IMR-90 (cell line): Measurements from ENCODE around the gene MDC1. TPM values are rescaled to one million over a fixed set of nuclear protein-coding genes. Genes with fewer than 3 reads are reported as not detected.

Experiments used
- ATAC-seq: fragments of 200-7000 bp; cut with Tn5 transposase; 2 replicates; pipeline ENCODE4 v1.9.1; 2020; ENCODE audit warnings: low read depth, mild to moderate bottlenecking, moderate library complexity
- BruUV-seq: library from RNA; stranded (reverse); fragments of 400-500 nt; replicated peaks from 2 replicates; lab custom pipeline; 2021; lab: Mats Ljungman, UMichigan
- CTCF ChIA-PET: fragments of 300-600 bp; formaldehyde crosslinking; extraction: SDS; loops from one replicate; lab custom pipeline; 2021; ENCODE audit warnings: antibody characterized with exemption; lab: Yijun Ruan, JAX
- POLR2A ChIA-PET: fragments of 300-600 bp; sonication (Branson Sonifier 250); formaldehyde crosslinking; loops from one replicate; lab custom pipeline; 2022; ENCODE audit warnings: antibody characterized with exemption; ENCODE audit not compliant: unreplicated experiment; lab: Charles Lee
- DNase-seq: peaks from one replicate; pipeline ENCODE4 v3.0.0; 2013
- H2AFZ ChIP-seq: replicated peaks from 2 replicates; pipeline ENCODE3; 2013; ENCODE audit warnings: low read length, mild to moderate bottlenecking; ENCODE audit not compliant: poor library complexity
- H2AK5ac ChIP-seq: 2 replicates; pipeline ENCODE4 v1.6.1; 2013; ENCODE audit warnings: low read depth, low read length, inconsistent platforms
- H2AK9ac ChIP-seq: replicated peaks from 2 replicates; pipeline ENCODE3; 2013; ENCODE audit warnings: mild to moderate bottlenecking, low read depth, low read length, moderate library complexity; ENCODE audit not compliant: poor library complexity
- H2BK120ac ChIP-seq: 2 replicates; pipeline ENCODE4 v1.6.1; 2013; ENCODE audit warnings: low read depth, low read length, inconsistent platforms
- H2BK15ac ChIP-seq: 3 replicates; pipeline ENCODE4 v1.6.1; 2013; ENCODE audit warnings: low read depth, low read length, inconsistent platforms
- H2BK20ac ChIP-seq: 2 replicates; pipeline ENCODE4 v1.6.1; 2013; ENCODE audit warnings: low read depth, mild to moderate bottlenecking, inconsistent platforms, low read length, moderate library complexity
- H2BK5ac ChIP-seq: 2 replicates; pipeline ENCODE4 v1.6.1; 2013; ENCODE audit warnings: mild to moderate bottlenecking, low read depth, low read length, inconsistent platforms; ENCODE audit not compliant: poor library complexity, severe bottlenecking
- H3K14ac ChIP-seq: replicated peaks from 2 replicates; pipeline ENCODE4 v1.6.1; 2013; ENCODE audit warnings: low read depth, low read length, inconsistent platforms
- H3K18ac ChIP-seq: 2 replicates; pipeline ENCODE4 v1.6.1; 2013; ENCODE audit warnings: low read depth, low read length, control low read depth
- H3K23ac ChIP-seq: 2 replicates; pipeline ENCODE4 v1.6.1; 2013; ENCODE audit warnings: low read depth, low read length, inconsistent platforms
- H3K27ac ChIP-seq: 2 replicates; pipeline ENCODE4 v1.5.1; 2013; ENCODE audit warnings: mild to moderate bottlenecking, control low read depth, low read length; ENCODE audit not compliant: insufficient read depth
- H3K27me3 ChIP-seq: 2 replicates; pipeline ENCODE4 v1.6.1; 2013; ENCODE audit warnings: low read length; ENCODE audit not compliant: control insufficient read depth, insufficient read depth
- H3K36me3 ChIP-seq: 2 replicates; pipeline ENCODE4 v1.6.1; 2013; ENCODE audit warnings: low read length, mixed read lengths; ENCODE audit not compliant: control insufficient read depth, insufficient read depth
- H3K4ac ChIP-seq: 2 replicates; pipeline ENCODE4 v1.6.1; 2013; ENCODE audit warnings: low read depth, low read length, inconsistent platforms
- H3K4me1 ChIP-seq: 2 replicates; pipeline ENCODE4 v1.6.1; 2013; ENCODE audit warnings: low read length, mixed read lengths; ENCODE audit not compliant: control insufficient read depth, insufficient read depth
- H3K4me2 ChIP-seq: 2 replicates; pipeline ENCODE4 v1.6.1; 2013; ENCODE audit warnings: low read depth, mild to moderate bottlenecking, control low read depth, low read length, moderate library complexity
- H3K4me3 ChIP-seq: 2 replicates; pipeline ENCODE4 v1.5.1; 2013; ENCODE audit warnings: low read depth, mild to moderate bottlenecking, control low read depth, low read length, moderate library complexity; ENCODE audit not compliant: insufficient read depth
- H3K56ac ChIP-seq: 2 replicates; pipeline ENCODE4 v1.6.1; 2013; ENCODE audit warnings: low read length, inconsistent platforms; ENCODE audit not compliant: insufficient read depth; ENCODE audit errors: extremely low read depth
- H3K79me1 ChIP-seq, 2 experiments: 2 replicates each; pipeline ENCODE4 v1.6.1; 2013; ENCODE audit warnings: low read length in 2 of 2, inconsistent platforms in 1 of 2, low read depth in 1 of 2
- H3K9ac ChIP-seq: 2 replicates; pipeline ENCODE4 v1.6.1; 2013; ENCODE audit warnings: low read depth, low read length, control low read depth
- H3K9me1 ChIP-seq: 2 replicates; pipeline ENCODE4 v1.6.1; 2013; ENCODE audit warnings: low read length, inconsistent platforms; ENCODE audit not compliant: insufficient read depth
- H3K9me3 ChIP-seq: 2 replicates; pipeline ENCODE4 v1.6.1; 2013; ENCODE audit warnings: low read length; ENCODE audit not compliant: control insufficient read depth, insufficient read depth
- H4K20me1 ChIP-seq: 2 replicates; pipeline ENCODE4 v1.6.1; 2013; ENCODE audit warnings: low read length, inconsistent platforms; ENCODE audit not compliant: insufficient read depth
- H4K5ac ChIP-seq: 2 replicates; pipeline ENCODE4 v1.6.1; 2013; ENCODE audit warnings: mild to moderate bottlenecking, low read depth, low read length, control low read depth
- H4K8ac ChIP-seq, 2 experiments: 2 replicates each; pipeline ENCODE4 v1.6.1; 2013; ENCODE audit warnings: low read depth in 2 of 2, low read length in 2 of 2, control low read depth in 1 of 2, inconsistent platforms in 1 of 2
- H4K91ac ChIP-seq: 2 replicates; pipeline ENCODE4 v1.6.1; 2013; ENCODE audit warnings: low read depth, low read length, inconsistent platforms; ENCODE audit not compliant: insufficient read depth
- BHLHE40 ChIP-seq: fragments of 150-350 bp; IDR thresholded peaks from 2 replicates; pipeline ENCODE4 v1.6.1; 2016; ENCODE audit warnings: mild to moderate bottlenecking, low read depth, low read length
- CEBPB ChIP-seq: IDR thresholded peaks from 2 replicates; pipeline ENCODE4 v1.6.1; 2012; ENCODE audit warnings: low read depth, low read length, improper control_type of control experiment
- CTCF ChIP-seq: conservative IDR thresholded peaks from 2 replicates; pipeline ENCODE4 v1.5.1; 2012; ENCODE audit warnings: mild to moderate bottlenecking, low read depth, low read length, improper control_type of control experiment
- ELK1 ChIP-seq: fragments of 150-350 bp; IDR thresholded peaks from 2 replicates; pipeline ENCODE4 v1.6.1; 2016; ENCODE audit warnings: low read depth, mild to moderate bottlenecking, low read length, moderate library complexity, borderline replicate concordance
- FOS ChIP-seq: fragments of 150-350 bp; IDR thresholded peaks from 2 replicates; pipeline ENCODE4 v1.6.1; 2016; ENCODE audit warnings: low read depth, low read length
- MAFK ChIP-seq: IDR thresholded peaks from 2 replicates; pipeline ENCODE4 v1.6.1; 2012; ENCODE audit warnings: low read depth, low read length, improper control_type of control experiment
- MAZ ChIP-seq: IDR thresholded peaks from 2 replicates; pipeline ENCODE4 v1.6.1; 2012; ENCODE audit warnings: low read depth, mild to moderate bottlenecking, low read length, improper control_type of control experiment, moderate library complexity, borderline replicate concordance
- SMC3 ChIP-seq: fragments of 150-350 bp; IDR thresholded peaks from 2 replicates; pipeline ENCODE4 v1.6.1; 2016; ENCODE audit warnings: low read depth, mild to moderate bottlenecking, antibody characterized with exemption, low read length, moderate library complexity
- USF2 ChIP-seq: fragments of 150-350 bp; IDR thresholded peaks from 2 replicates; pipeline ENCODE4 v1.6.1; 2017; ENCODE audit warnings: mild to moderate bottlenecking, antibody characterized with exemption, low read length, low read depth
- WGBS, 2 experiments: methylation state at CpG; one replicate each; pipeline versions ENCODE4 v1.1.5 to v1.1.7; 2013; ENCODE audit warnings: missing lambda C conversion rate in 2 of 2; ENCODE audit not compliant: insufficient read length in 1 of 2; ENCODE audit errors: extremely low coverage in 2 of 2; 5-methylcytosine and 5-hydroxymethylcytosine counted together
- dilution Hi-C: fragments of 300-500 bp; cut with HindIII; formaldehyde crosslinking; loops from one replicate; pipeline ENCODE4 v1.14.3; 2018; ENCODE audit warnings: low sequenced_read_pairs; ENCODE audit not compliant: unreplicated experiment
- in situ Hi-C: fragments of 300-500 bp; cut with MboI; formaldehyde crosslinking; loops from 3 replicates; pipeline ENCODE4 v1.14.3; 2019; ENCODE audit warnings: low sequenced_read_pairs, inconsistent platforms, mixed read lengths
- intact Hi-C: fragments of 100-400 bp; cut with micrococcal nuclease; formaldehyde crosslinking; loops from 2 replicates; pipeline ENCODE4 v1.10.0; 2022
- polyA plus RNA-seq, 3 experiments: library from polyadenylated mRNA; depleted of rRNA; stranded (reverse); fragments of >200 nt; gene quantifications; 2 replicates each; pipeline ENCODE4 v1.2.3, GENCODE V29; 2012; ENCODE audit warnings: low replicate concordance in 1 of 3
- total RNA-seq: library from RNA; depleted of rRNA; stranded (reverse); fragments of >200 nt; gene quantifications from 2 replicates; pipeline ENCODE4 v1.2.3, GENCODE V29; 2012

MDC1 gene
- total and polyA plus RNA-seq, 2 of the 4 experiments (the other 2 are of a cell fraction), result 4.5 to 12.1 TPM

GRCh38 chr6:30759575-30760239 is 42.6 kb upstream of the MDC1 start (continued):
- TF ChIP-seq USF2 (no peak), BHLHE40 (peak; percentile 50)

- Histone ChIP-seq H3K9me1 (peaks cover 29% of the 10 kb centered on the region), H3K4me1 (peaks cover 17% of the 10 kb centered on the region), H3K79me1 (peaks cover 0 to 39% of the 10 kb centered on the region in 2 experiments; a peak in 2 of 4 replicates), H3K9me3 (no peaks in the 10 kb centered on the region), H4K20me1 (peaks cover 5% of the 10 kb centered on the region; the same call in 1 of the 2 replicates), H3K27ac (no peak overlapping the region), H2AK9ac (peak overlapping the region; percentile 7), H3K9ac (no peak overlapping the region), H2AK5ac (peak overlapping the region; percentile 97), H2BK15ac (peak overlapping the region; percentile 94), H4K8ac (peak overlapping the region in 1 of 2 experiments; percentile 54; a peak in 1 of 4 replicates), H2AFZ (no peak overlapping the region), H3K18ac (peak overlapping the region; percentile 89), H3K56ac (no peak overlapping the region), H3K14ac (peak overlapping the region; percentile 71), H4K91ac (peak overlapping the region; percentile 35), H2BK20ac (peak overlapping the region; percentile 89), H2BK5ac (peak overlapping the region; percentile 65), H3K4me3 (no peak overlapping the region), H4K5ac (peak overlapping the region; percentile 69), H3K23ac (peak overlapping the region; percentile 52; the same call in 1 of the 2 replicates), H3K4me2 (no peak overlapping the region), H3K27me3 (no peaks in the 10 kb centered on the region), H3K36me3 (no peaks in the 10 kb centered on the region), H3K4ac (peak overlapping the region; percentile 77), H2BK120ac (peak overlapping the region; percentile 75)
- BruUV-seq, result no TSS peak
- DNase-seq (no peak), ATAC-seq (no peak)
- intact Hi-C loops, result no loop called here
- in situ Hi-C loops, result no loop called here
- ChIA-PET CTCF (no interaction called here), POLR2A (no interaction called here)
- WGBS, 2 experiments, result no CpG with 5 or more reads among the region's 1 CpG
- dilution Hi-C loops, result no loop called here
- TF ChIP-seq CEBPB (no peak), USF2 (no peak), SMC3 (no peak), CTCF (no peak), MAZ (no peak), FOS (no peak), ELK1 (no peak), BHLHE40 (no peak), MAFK (no peak)
These were observed 40.3 kb upstream of the MDC1 start for GRCh38 chr6:30757261-30757904.
